ENCODE data around the gene MAPK10.

GRCh38 chr4:85964298-85964697, 395.6 kb downstream of the MAPK10 start:
- no peak for TF ChIP-seq CTCF (IDR thresholded peaks at IDR 0.05)
- no peak for TF ChIP-seq POLR2AphosphoS5 (IDR thresholded peaks at IDR 0.05)
